Mucosa of descending colon (tissue), 3 donors: Measurements from ENCODE around the gene MGAT4B. TPM values are rescaled to one million over a fixed set of nuclear protein-coding genes. Genes with fewer than 3 reads are reported as not detected.

Source experiments
- ATAC-seq: fragments of 200-7000 bp; cut with Tn5 transposase; one replicate; pipeline ENCODE4 v1.9.1; 2020; ENCODE audit warnings: mild to moderate bottlenecking, moderate library complexity
- DNase-seq, 3 donors: peaks; one replicate each; pipeline ENCODE4 v3.0.0-alpha.2; 2020
- H3K36me3 ChIP-seq: fragments of 200-600 bp; one replicate; pipeline ENCODE4 v1.8.0; 2021; ENCODE audit warnings: low read depth, mild to moderate bottlenecking
- H3K4me1 ChIP-seq: fragments of 200-600 bp; one replicate; pipeline ENCODE4 v1.8.0; 2021; ENCODE audit warnings: low read depth, mild to moderate bottlenecking
- H3K4me3 ChIP-seq: fragments of 200-600 bp; one replicate; pipeline ENCODE4 v1.8.0; 2021; ENCODE audit warnings: mild to moderate bottlenecking
- H3K9me3 ChIP-seq: fragments of 200-600 bp; one replicate; pipeline ENCODE4 v1.8.0; 2021; ENCODE audit warnings: mild to moderate bottlenecking
- intact Hi-C, 2 donors: fragments of 100-400 bp; cut with DNase I in 1 of 2; cut with micrococcal nuclease in 1 of 2; formaldehyde crosslinking; loops; one replicate each; pipeline versions ENCODE4 v1.11.0 to v1.11.1; 2022; cut with DNase I, micrococcal nuclease
- total RNA-seq, 3 donors: library from RNA; stranded (reverse); fragmentation: NEBNext Ultra II Directional in 2 of 3; extraction: Animal tissue kit (Norgen Biotek cat#: 25700) in 2 of 3; gene quantifications; one replicate each; pipeline versions ENCODE4 v1.2.1 to v1.2.4, GENCODE V29; 2021 to 2023
- TF ChIP-seq, protein P1 (sequence below): fragments of 200-600 bp; IDR thresholded peaks from one replicate; pipeline ENCODE4 v1.8.0; 2022; ENCODE audit warnings: antibody characterized with exemption, mild to moderate bottlenecking
- donor health status: DM: no; HTN: no; CAD: no; lungs with moderate emphysema.
- donor health status: DM: no; HTN: no; CAD: no.
- donor health status: DM: no; HTN: yes; CAD: no.

Gene MGAT4B
- total RNA-seq, 3 donors from 2014 or later, result 274 to 623 (median 476) TPM

DNA sequence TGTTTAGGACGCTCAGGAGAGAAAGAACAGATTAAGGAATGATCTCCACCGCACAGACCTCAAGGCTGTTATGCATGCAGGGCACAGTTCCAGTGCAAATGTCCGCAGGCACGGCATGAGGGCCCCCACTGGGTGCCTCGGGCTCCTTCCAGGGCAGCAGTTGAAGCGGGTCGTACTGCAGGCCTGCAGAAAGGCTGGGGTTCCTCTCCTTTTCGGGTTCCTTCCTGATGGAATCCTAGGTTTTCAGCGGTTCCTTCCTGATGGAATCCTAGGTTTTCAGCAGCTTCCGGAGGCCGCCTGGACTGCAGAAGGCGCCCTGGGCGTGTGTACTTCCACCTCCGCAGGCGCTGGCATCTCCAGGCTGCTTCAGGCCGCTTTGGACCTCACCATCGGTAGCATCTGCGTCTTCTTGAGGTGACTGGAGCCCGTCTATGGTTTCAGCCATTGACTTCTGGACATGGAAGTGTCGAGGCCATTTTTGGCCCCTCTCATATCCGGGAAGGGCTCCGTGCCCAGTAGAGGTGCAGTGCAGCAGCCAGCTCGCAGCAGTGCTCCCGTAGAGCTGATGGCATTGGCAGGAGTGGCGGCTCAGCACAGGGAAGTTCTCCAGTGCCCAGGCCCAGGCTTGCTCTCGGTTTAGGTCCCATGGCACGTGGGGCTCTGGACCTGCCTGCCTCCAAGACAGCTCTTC is 5.6 kb upstream of the MGAT4B start:
- Histone ChIP-seq H3K4me3 (no peak overlapping the region), H3K4me1 (peaks cover 16% of the 10 kb centered on the region), H3K36me3 (no peaks in the 10 kb centered on the region), H3K9me3 (no peaks in the 10 kb centered on the region)
- TF ChIP-seq, protein P1, sequence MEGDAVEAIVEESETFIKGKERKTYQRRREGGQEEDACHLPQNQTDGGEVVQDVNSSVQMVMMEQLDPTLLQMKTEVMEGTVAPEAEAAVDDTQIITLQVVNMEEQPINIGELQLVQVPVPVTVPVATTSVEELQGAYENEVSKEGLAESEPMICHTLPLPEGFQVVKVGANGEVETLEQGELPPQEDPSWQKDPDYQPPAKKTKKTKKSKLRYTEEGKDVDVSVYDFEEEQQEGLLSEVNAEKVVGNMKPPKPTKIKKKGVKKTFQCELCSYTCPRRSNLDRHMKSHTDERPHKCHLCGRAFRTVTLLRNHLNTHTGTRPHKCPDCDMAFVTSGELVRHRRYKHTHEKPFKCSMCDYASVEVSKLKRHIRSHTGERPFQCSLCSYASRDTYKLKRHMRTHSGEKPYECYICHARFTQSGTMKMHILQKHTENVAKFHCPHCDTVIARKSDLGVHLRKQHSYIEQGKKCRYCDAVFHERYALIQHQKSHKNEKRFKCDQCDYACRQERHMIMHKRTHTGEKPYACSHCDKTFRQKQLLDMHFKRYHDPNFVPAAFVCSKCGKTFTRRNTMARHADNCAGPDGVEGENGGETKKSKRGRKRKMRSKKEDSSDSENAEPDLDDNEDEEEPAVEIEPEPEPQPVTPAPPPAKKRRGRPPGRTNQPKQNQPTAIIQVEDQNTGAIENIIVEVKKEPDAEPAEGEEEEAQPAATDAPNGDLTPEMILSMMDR, result no peak
- DNase-seq, result no peak
- intact Hi-C loops, result no loop called here
- ATAC-seq, result no peak

DNA sequence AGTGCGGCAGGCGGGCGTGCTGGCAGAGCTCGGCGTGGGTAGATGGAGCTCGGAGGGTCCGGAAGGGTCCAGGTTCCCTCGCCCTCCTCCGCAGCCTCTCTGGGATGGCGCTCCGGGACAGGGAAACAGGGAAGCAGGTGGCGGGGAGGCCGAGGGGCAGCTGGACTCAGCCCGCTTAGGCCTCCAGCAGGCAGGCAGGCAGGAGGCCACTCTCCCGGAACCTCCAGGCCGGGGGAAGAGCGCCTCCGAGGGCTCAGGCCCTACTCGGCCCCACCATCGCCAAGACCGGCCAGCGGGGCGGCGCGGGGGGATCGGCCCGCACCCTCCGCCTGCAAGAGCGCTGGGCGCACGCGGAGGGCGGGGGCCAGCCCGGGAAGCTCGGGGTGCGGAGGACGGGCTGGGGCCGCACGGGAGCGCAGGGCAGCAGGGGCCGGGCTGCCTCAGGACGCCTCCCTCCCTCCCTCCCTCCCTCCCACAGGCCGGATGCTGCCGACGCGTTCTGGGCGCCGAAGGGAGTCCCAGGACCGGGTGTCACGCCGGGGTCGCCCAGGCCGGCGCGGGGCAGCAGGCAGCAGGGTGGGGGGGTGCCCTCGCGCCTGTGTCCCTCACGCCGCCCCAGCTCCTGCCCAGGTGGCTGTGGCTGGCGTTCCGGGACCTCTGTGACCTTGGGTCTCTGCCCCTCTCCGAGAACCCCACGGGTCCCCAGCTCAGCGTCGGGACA is 977 bp downstream of the MGAT4B start:
- H3K4me3 ChIP-seq, result peak overlapping the region; percentile 87
- TF ChIP-seq, protein P1, result no peak
- peaks cover 51% of the 10 kb centered on the region for H3K4me1 ChIP-seq
- peak; percentile 23 for ATAC-seq
- no peaks in the 10 kb centered on the region for H3K36me3 ChIP-seq
- H3K9me3 ChIP-seq, result no peaks in the 10 kb centered on the region
- intact Hi-C loops, result no loop called here
- DNase-seq, result peak; percentile 35 to 80 (median 70)

DNA sequence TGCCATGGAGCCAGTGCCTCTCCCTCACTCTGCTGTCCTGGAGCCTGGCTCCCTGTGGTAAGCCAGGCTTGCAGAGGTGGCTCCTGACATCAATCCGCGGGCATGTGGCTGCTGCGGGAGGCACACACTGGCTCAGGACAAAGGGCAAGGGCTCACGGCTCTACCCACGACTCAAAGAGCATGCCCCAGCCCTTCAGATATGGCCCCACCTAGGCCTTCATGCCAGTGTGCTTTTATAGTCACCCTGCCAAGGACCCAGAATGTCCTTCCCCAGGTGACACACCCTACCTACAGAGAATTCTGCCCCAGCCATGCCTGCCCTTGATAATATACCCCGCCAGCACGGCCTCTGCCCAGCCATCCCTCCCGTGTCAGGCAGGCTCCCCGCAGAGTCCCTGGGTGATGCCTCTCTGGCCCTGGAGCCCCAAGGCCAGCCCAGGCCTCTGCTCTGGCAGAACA is 1.6 kb downstream of the MGAT4B start:
- peaks cover 51% of the 10 kb centered on the region for H3K4me1 ChIP-seq
- ATAC-seq (peak; percentile 66), DNase-seq (peak; percentile 82 to 87 (median 84))
- H3K9me3 ChIP-seq, result no peaks in the 10 kb centered on the region
- intact Hi-C loops, result no loop called here
- TF ChIP-seq, protein P1, result no peak
- H3K4me3 ChIP-seq, result peak overlapping the region; percentile 87
- no peaks in the 10 kb centered on the region for H3K36me3 ChIP-seq

DNA sequence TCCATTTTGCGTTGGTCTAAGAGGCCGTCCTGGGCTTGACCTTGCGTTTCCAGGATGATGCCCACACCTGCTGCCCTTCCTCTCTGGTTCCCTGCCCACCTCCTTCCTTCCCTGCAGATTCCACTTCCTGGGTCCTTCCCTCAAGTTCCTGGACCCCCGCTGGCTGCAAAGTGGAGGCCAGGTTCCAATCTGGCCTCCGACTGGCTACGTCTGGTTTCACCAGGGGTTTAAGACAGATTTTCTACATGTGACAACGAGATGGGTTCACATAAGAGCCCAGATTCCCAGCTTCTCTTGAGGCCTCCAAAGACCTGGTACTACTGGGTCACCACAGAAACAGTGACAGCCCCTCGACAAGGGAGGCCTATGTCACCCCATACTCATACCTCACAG is 2.1 kb downstream of the MGAT4B start:
- DNase-seq, result no peak
- Histone ChIP-seq H3K36me3 (peaks cover 4% of the 10 kb centered on the region), H3K4me1 (peaks cover 51% of the 10 kb centered on the region), H3K9me3 (no peaks in the 10 kb centered on the region), H3K4me3 (no peak overlapping the region)
- intact Hi-C loops, result no loop called here
- no peak for ATAC-seq
- TF ChIP-seq, protein P1, result no peak

DNA sequence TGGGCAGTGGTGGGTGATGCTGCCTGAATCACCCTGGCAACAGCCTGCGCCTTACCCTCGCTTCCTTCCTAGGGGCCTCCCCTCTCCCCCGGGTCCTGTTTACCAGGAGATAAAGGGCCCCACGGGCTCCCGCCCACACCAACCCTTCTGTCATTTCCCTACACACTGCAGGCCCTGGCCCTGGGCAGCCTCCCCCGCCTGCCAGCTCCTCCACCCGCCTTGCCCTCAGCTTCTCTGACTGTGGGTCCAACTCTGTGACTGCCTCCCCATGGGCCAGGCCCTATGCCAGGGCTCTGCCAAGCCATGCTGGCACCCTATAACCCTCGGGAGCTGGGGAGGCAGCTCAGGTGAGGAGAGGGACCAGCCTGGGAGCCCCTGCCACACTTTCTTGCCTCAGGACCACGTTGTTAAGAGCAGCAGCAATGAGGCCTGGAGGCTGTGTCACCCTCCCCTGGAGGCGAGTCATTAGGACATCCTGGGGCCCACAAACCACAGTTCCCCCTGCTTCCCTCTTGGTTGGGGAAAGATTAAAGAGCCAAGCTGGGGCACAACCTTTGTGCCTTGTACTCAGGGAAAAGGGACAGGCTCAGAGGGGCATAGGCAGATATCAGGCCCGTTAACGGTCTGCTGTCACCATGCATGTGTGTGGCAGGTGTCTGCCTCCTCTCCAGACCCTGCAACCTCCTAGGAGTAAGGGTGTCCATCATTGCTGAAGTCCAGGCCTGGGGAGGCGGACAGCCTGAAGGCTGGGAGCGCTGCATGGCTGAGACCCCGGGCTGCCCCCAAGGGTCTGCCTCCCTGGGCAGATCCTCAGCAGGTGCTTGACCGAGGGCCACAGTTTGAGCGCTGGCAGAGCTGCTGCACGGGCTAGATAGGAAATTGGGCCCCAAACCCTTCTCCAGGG is 2.8 kb downstream of the MGAT4B start:
- intact Hi-C loops, result no loop called here
- no peak overlapping the region for H3K4me3 ChIP-seq
- TF ChIP-seq, protein P1, result no peak
- peaks cover 51% of the 10 kb centered on the region for H3K4me1 ChIP-seq
- DNase-seq (peak; percentile 15 to 69 (median 42)), ATAC-seq (no peak)
- no peaks in the 10 kb centered on the region for H3K9me3 ChIP-seq
- peaks cover 10% of the 10 kb centered on the region for H3K36me3 ChIP-seq
